Endodermal cell (in vitro differentiated cells): ENCODE measurements around the gene UBA5. TPM values are rescaled to one million over a fixed set of nuclear protein-coding genes. Genes with fewer than 3 reads are reported as not detected.

Experiments
- DNase-seq: peaks from one replicate; pipeline ENCODE4 v3.0.0-alpha.2; 2017
- H3K27ac ChIP-seq: 2 replicates; pipeline ENCODE4 v1.5.1; 2013; ENCODE audit warnings: mild to moderate bottlenecking, low read depth, low read length, moderate library complexity
- H3K27me3 ChIP-seq: 2 replicates; pipeline ENCODE4 v1.6.1; 2013; ENCODE audit warnings: mild to moderate bottlenecking, low read length, moderate library complexity; ENCODE audit not compliant: insufficient read depth, control insufficient read depth, poor library complexity, severe bottlenecking
- H3K36me3 ChIP-seq: 2 replicates; pipeline ENCODE4 v1.7.0; 2013; ENCODE audit warnings: mild to moderate bottlenecking, low read length, moderate library complexity; ENCODE audit not compliant: control insufficient read depth, insufficient read depth
- H3K4me1 ChIP-seq: one replicate; pipeline ENCODE4 v1.7.0; 2013; ENCODE audit warnings: low read length; ENCODE audit not compliant: control insufficient read depth, insufficient read depth
- H3K4me3 ChIP-seq: 2 replicates; pipeline ENCODE4 v1.5.1; 2013; ENCODE audit warnings: mild to moderate bottlenecking, low read length, moderate library complexity
- H3K9ac ChIP-seq: 2 replicates; pipeline ENCODE4 v1.6.1; 2013; ENCODE audit warnings: mild to moderate bottlenecking, low read length, moderate library complexity; ENCODE audit not compliant: poor library complexity, severe bottlenecking; ENCODE audit errors: extremely low read depth
- H3K9me3 ChIP-seq: 2 replicates; pipeline ENCODE4 v1.6.1; 2013; ENCODE audit warnings: mild to moderate bottlenecking, low read length, moderate library complexity; ENCODE audit not compliant: control insufficient read depth
- H3K27ac Mint-ChIP-seq: 2 replicates; pipeline ENCODE4 v1.8.0; 2020; ENCODE audit warnings: mixed read lengths
- H3K27me3 Mint-ChIP-seq: 2 replicates; pipeline ENCODE4 v1.8.0; 2021; ENCODE audit warnings: mild to moderate bottlenecking, mixed read lengths; ENCODE audit not compliant: insufficient read depth
- H3K36me3 Mint-ChIP-seq: 2 replicates; pipeline ENCODE4 v1.8.0; 2020; ENCODE audit warnings: low read depth, mixed read lengths
- H3K4me1 Mint-ChIP-seq: 2 replicates; pipeline ENCODE4 v1.8.0; 2020; ENCODE audit warnings: mixed read lengths
- H3K4me3 Mint-ChIP-seq: 2 replicates; pipeline ENCODE4 v1.8.0; 2020; ENCODE audit warnings: mild to moderate bottlenecking, moderate library complexity, mixed read lengths
- H3K9me3 Mint-ChIP-seq: 2 replicates; pipeline ENCODE4 v1.8.0; 2020; ENCODE audit warnings: mild to moderate bottlenecking, mixed read lengths
- CTCF ChIP-seq: fragments of 200-600 bp; sonication (generic); conservative IDR thresholded peaks from 2 replicates; pipeline ENCODE4 v1.5.0; 2021; ENCODE audit warnings: antibody characterized with exemption, mild to moderate bottlenecking
- WGBS, 2 experiments: methylation state at CpG; one replicate each; pipeline versions ENCODE4 v1.1.5 to v1.1.7; 2013; ENCODE audit warnings: missing lambda C conversion rate in 2 of 2, mixed read lengths in 1 of 2; ENCODE audit not compliant: insufficient coverage in 1 of 2, insufficient read length in 1 of 2; 5-methylcytosine and 5-hydroxymethylcytosine counted together
- total RNA-seq, 2 donors: library from RNA; stranded (reverse); fragmentation: NEBNext Ultra II Directional in 1 of 2; extraction: Animal tissue kit (Norgen Biotek cat#: 25700) in 1 of 2; gene quantifications; 2 replicates in 1 of 2; 3 replicates in 1 of 2; pipeline ENCODE4 v1.2.1, GENCODE V29; 2021

UBA5 gene
- total RNA-seq, 2 donors from 2014 or later = 46.1 to 58.4 TPM

GRCh38 chr3:132662212-132662611 lies 2.1 kb downstream of the UBA5 start:
- peaks cover 9% of the 10 kb centered on the region for H3K4me1 ChIP-seq
- H3K4me3 ChIP-seq = peak overlapping the region; percentile 97
- Mint-ChIP-seq H3K27me3 (no peaks in the 10 kb centered on the region), H3K4me3 (peak overlapping the region; percentile 20), H3K4me1 (peaks cover 23% of the 10 kb centered on the region), H3K36me3 (peaks cover 2% of the 10 kb centered on the region), H3K27ac (no peak overlapping the region), H3K9me3 (no peaks in the 10 kb centered on the region)
- DNase-seq = no peak
- H3K36me3 ChIP-seq = peaks cover 22% of the 10 kb centered on the region
- no peaks in the 10 kb centered on the region for H3K27me3 ChIP-seq
- H3K9ac ChIP-seq = peak overlapping the region; percentile 87
- H3K9me3 ChIP-seq = no peaks in the 10 kb centered on the region
- no peak for TF ChIP-seq CTCF
- H3K27ac ChIP-seq = no peak overlapping the region

DNA sequence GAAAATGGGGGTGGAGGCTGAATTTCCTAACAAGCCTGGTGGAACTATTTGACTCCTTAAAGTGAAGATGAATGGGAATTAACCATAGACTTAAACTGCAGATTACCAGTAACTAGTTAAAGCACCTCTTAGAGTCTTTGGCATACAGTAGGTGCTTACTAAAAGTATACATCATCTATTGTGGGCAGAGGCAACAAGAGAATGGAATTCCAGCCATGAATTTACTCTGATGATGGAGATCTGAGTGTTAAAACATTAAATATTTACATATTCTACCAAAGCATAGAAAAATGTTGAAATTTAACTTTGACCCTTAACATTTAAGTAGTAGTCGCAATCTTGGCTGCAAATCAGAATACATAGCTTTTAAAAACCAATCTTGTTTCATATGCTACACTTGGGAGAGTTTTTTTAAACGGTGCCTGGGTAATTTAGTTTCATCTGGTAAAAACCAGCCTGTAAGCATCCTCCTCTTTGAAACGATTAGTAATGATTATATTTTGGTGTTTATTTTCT lies 5.2 kb downstream of the UBA5 start:
- Mint-ChIP-seq H3K4me1 (peaks cover 18% of the 10 kb centered on the region), H3K4me3 (no peak overlapping the region), H3K36me3 (peaks cover 8% of the 10 kb centered on the region), H3K9me3 (no peaks in the 10 kb centered on the region), H3K27ac (no peak overlapping the region), H3K27me3 (no peaks in the 10 kb centered on the region)
- DNase-seq = no peak
- Histone ChIP-seq H3K27ac (no peak overlapping the region), H3K36me3 (peaks cover 49% of the 10 kb centered on the region), H3K27me3 (no peaks in the 10 kb centered on the region), H3K4me1 (peaks cover 9% of the 10 kb centered on the region), H3K9ac (no peak overlapping the region), H3K4me3 (no peak overlapping the region), H3K9me3 (no peaks in the 10 kb centered on the region)
- TF ChIP-seq CTCF = no peak
- 86 to 90% methylated on average over 2 to 3 of the region's 3 CpGs for WGBS, 2 experiments

DNA sequence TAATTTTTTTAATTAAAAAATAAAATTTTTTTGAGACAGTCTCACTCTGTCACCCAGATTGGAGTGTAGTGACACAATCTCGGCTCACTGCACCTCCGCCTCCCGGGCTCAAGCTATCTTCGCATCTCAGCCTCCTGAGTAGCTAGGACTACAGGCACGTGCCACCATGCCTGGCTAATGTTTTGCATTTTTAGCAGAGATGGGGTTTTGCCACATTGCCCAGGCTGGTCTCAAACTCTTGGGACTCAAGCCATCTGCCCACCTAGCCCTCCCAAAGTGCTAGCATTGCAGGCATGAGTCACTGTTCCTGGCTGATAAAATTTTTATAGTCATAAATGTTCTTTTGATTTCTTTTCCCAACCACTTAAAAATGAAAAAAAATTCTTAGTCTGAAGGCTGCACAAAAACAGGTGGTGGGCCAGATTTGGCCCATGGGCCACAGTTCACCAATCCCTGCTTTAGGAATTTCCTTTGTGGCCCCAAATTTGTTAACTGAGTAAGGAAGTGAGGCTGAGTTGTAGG lies 9.2 kb downstream of the UBA5 start:
- H3K36me3 Mint-ChIP-seq = peaks cover 28% of the 10 kb centered on the region
- H3K36me3 ChIP-seq = peaks cover 81% of the 10 kb centered on the region
- no peak for TF ChIP-seq CTCF
- no peak overlapping the region for H3K27ac Mint-ChIP-seq
- H3K27me3 ChIP-seq = no peaks in the 10 kb centered on the region
- H3K4me3 Mint-ChIP-seq = no peak overlapping the region
- no peaks in the 10 kb centered on the region for H3K27me3 Mint-ChIP-seq
- DNase-seq = no peak
- H3K4me1 Mint-ChIP-seq = no peaks in the 10 kb centered on the region
- H3K9me3 ChIP-seq = no peaks in the 10 kb centered on the region
- no peak overlapping the region for H3K9ac ChIP-seq
- no peaks in the 10 kb centered on the region for H3K9me3 Mint-ChIP-seq
- no peaks in the 10 kb centered on the region for H3K4me1 ChIP-seq
- H3K4me3 ChIP-seq = no peak overlapping the region
- H3K27ac ChIP-seq = no peak overlapping the region
- WGBS, 2 experiments = 88 to 97% methylated on average over 5 of the region's 5 CpGs
